Large intestine (tissue), 3 donors: ENCODE data around the gene CES3. TPM values are rescaled to one million over a fixed set of nuclear protein-coding genes. Genes with fewer than 3 reads are reported as not detected.
A peak's percentile ranks its signal among the peaks of the same experiment; 100 is the strongest.

Source experiments
- DNase-seq, 2 donors: peaks; one replicate each; pipeline versions ENCODE4 v3.0.0 to v3.0.0-alpha.2; 2013
- H3K27ac ChIP-seq: one replicate; pipeline ENCODE4 v1.5.1; 2013; ENCODE audit warnings: low read length
- H3K27me3 ChIP-seq: 2 replicates; pipeline ENCODE4 v1.6.1; 2013; ENCODE audit warnings: low read length; ENCODE audit not compliant: control insufficient read depth, insufficient read depth
- H3K36me3 ChIP-seq: 2 replicates; pipeline ENCODE4 v1.6.1; 2013; ENCODE audit warnings: low read length; ENCODE audit not compliant: control insufficient read depth, insufficient read depth
- H3K4me1 ChIP-seq: one replicate; pipeline ENCODE4 v1.6.1; 2013; ENCODE audit warnings: low read length; ENCODE audit not compliant: control insufficient read depth, insufficient read depth
- H3K4me3 ChIP-seq: one replicate; pipeline ENCODE4 v1.5.1; 2013; ENCODE audit warnings: low read length
- H3K9me3 ChIP-seq: one replicate; pipeline ENCODE4 v1.6.1; 2013; ENCODE audit warnings: mild to moderate bottlenecking, low read depth, low read length, moderate library complexity; ENCODE audit not compliant: control insufficient read depth
- WGBS: methylation state at CpG from one replicate; pipeline ENCODE4 v1.1.5; 2013; ENCODE audit warnings: low lambda C conversion rate; ENCODE audit not compliant: insufficient coverage; 5-methylcytosine and 5-hydroxymethylcytosine counted together
- polyA plus RNA-seq: library from polyadenylated mRNA; unstranded; fragments of 120-200 nt; gene quantifications from one replicate; pipeline ENCODE4 v1.2.1, GENCODE V29; 2013

Gene CES3
- polyA plus RNA-seq, 1 donor = 16.0 TPM

DNA sequence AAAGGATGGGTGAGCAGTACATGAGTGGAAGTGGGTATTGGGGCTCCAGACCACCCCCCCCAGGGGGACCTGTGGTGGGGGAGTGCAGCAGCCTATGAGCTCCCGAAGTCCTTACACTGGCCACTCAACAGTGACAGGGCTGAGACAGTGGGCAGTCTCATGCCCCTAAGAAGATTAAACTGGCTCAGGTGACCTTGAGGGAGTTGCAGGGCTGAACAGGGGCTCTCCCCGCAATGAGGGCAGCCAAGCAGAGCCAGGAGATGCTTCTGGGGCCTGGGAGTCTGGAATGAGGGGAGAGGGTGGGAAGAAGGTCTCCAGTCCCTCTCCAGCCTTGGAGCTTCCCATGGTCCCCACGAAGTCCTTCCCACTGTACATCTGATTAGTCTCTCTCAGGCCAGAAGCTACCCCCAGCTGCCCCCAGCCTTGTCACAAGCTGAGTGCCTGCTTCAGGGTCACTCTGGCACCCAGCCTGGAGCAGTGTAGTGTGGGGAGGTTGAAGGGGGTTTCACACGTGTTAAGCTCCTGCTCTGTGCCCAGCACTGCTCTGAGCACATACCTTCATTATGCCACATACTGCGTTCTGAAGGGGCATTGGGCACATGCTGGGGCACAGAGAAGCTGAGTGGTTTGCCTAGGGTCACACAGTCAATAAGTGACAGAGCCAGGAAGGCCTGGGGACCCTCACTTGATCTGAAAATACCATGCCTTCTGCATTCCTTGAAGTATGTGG, 41.3 kb upstream of the CES3 start:
- Histone ChIP-seq H3K9me3 (peaks cover 5% of the 10 kb centered on the region), H3K27ac (no peak overlapping the region), H3K27me3 (peaks cover 10% of the 10 kb centered on the region), H3K36me3 (no peaks in the 10 kb centered on the region), H3K4me1 (peaks cover 29% of the 10 kb centered on the region), H3K4me3 (no peak overlapping the region)
- WGBS = no CpG with 5 or more reads among the region's 5 CpGs
- no peak for DNase-seq

DNA sequence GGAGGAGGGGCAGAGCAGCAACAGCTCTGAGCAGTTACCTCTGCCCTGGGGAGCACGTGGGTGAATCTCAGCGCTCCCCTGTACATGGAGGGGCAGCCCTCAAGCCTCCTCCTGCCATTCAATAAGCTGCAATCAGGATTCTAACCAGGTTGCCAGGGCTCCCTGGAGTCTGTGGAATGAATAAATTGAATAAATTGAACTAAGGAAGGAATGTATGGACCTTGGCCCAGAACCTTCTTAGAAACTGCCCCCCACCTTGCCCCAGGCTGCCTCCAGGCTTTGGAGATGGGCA, 40.8 kb upstream of the CES3 start:
- Histone ChIP-seq H3K27ac (no peak overlapping the region), H3K4me3 (no peak overlapping the region), H3K36me3 (no peaks in the 10 kb centered on the region), H3K9me3 (peaks cover 5% of the 10 kb centered on the region), H3K27me3 (peaks cover 14% of the 10 kb centered on the region), H3K4me1 (peaks cover 30% of the 10 kb centered on the region)
- no CpG with 5 or more reads among the region's 2 CpGs for WGBS
- DNase-seq = peak in 1 of 2 donors; percentile 46

DNA sequence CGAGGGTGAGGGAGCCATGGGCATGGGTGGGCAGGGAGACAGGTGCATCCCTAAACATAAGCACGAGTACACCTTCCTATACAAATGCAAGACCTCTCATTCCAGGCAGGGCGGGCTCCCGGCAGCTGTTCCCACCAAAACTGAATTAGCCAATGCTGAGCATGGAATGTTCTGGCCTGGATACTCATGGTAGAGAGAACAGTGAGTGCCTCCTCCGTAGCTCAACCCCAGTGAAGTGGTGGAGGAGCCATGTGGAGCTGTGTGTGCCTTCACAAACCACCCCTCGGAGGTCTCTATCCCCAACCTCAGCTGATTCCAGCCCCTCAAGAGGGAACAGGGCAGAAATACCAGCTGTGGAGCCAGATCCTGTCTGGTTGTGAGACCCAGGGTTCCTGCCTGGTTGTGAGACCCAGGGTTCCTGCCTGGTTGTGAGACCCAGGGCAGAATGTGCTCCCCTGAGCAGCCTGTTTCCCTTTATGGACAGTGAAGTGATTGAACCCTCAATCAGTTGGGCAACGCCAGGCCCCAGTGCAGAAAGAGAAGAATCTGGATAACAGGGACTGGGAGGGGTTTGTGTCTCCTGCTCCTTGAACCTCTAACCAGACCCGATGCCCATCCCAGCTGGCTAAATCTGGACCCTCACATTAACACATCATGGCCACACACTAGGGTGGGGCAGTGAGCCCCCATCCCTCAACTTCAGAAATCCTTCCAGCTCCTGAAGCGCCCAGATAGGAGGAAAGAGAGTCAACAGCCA, 40.0 kb upstream of the CES3 start:
- Histone ChIP-seq H3K27ac (no peak overlapping the region), H3K27me3 (peaks cover 23% of the 10 kb centered on the region)

DNA sequence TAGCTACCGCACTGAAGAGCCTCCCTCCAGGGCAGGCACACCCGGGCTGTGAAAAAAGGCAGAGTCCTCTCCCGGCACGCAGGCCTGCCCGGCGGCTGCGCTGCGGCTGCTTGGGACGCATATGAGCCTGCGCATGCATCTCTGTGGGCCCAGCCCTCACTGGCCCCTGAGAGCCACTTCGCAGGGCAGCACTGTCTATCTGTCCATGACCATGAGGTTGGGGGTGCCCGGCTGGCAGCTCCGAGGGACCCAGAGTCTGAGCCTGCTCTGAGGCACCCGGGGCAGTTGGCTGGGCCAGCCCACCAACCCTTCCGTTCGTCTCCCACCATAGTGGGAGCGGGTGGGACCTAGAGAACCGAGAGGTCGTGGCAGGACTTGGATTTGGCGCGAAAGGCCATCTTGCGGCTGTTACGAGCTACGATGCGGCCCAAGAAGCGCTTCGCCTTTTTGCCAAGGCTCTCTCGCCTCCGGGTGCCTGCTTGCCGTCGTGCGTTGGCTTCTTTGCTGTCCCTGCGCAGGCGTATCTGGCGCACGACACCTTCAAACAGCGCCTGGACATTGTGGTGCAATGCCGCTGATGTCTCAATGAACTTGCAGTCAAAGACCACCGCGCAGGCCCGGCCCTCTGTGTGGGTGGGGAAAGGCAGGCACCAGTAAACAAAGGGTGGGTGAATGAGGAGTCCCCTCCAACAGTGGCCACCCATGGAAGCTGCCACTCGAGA, 39.2 kb upstream of the CES3 start:
- Histone ChIP-seq H3K36me3 (no peaks in the 10 kb centered on the region), H3K9me3 (peaks cover 5% of the 10 kb centered on the region), H3K4me1 (peaks cover 34% of the 10 kb centered on the region), H3K27me3 (peaks cover 26% of the 10 kb centered on the region), H3K4me3 (no peak overlapping the region), H3K27ac (no peak overlapping the region)
- no peak for DNase-seq
- WGBS = 60% methylated on average over 1 of the region's 42 CpGs

More for the DNA sequence above, 40.0 kb upstream of the CES3 start:
- peaks cover 5% of the 10 kb centered on the region for H3K9me3 ChIP-seq
- no peak overlapping the region for H3K4me3 ChIP-seq
- DNase-seq = no peak
- H3K4me1 ChIP-seq = peaks cover 34% of the 10 kb centered on the region
- H3K36me3 ChIP-seq = no peaks in the 10 kb centered on the region
- WGBS = no CpG with 5 or more reads among the region's 9 CpGs

DNA sequence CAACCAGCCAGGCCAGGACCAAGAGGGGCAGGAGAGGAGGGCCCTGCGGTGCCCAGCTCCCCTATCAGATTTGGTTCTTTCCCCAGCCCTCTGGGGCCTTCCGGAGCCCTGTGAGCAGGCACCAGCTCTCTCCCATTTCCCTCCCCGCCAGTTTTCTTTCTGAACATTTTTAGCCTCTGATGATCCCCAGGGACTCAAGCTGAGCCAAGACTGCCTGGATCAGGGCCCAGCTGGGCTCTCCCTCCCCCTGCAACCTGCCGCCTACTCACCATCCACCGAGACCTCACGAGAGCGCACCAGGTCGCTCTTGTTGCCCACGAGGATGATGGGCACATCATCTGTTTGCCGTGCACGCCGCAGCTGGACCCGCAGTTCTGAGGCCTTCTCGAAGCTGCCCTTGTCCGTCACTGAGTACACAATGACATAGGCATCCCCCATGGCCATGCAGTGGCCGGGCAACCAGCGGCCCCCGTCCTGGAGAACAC, 37.8 kb upstream of the CES3 start:
- Histone ChIP-seq H3K9me3 (peaks cover 5% of the 10 kb centered on the region), H3K27ac (no peak overlapping the region), H3K4me3 (no peak overlapping the region), H3K36me3 (no peaks in the 10 kb centered on the region), H3K27me3 (peaks cover 26% of the 10 kb centered on the region), H3K4me1 (peaks cover 26% of the 10 kb centered on the region)
- no CpG with 5 or more reads among the region's 18 CpGs for WGBS
- no peak for DNase-seq

DNA sequence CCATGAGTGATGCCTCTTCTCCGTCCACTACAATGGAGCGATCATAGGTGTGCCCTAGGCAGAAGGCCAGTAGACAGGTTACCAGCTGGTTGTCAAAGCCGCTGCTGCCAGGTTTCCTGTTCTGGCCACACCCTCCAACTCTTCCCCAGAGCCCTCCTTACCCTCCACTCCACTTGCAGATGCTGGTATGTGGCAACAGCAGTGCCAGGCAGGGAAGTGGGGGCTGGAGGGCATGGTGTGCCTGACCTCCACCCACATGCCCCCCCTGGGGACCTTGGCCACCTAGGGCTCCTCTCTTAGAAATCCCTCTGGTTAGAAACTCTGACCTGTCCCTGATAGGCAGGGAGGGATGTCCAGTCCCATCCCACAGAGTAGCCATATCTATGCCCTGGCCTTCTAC, 37.2 kb upstream of the CES3 start:
- DNase-seq = no peak
- Histone ChIP-seq H3K4me3 (no peak overlapping the region), H3K9me3 (peaks cover 3% of the 10 kb centered on the region), H3K36me3 (no peaks in the 10 kb centered on the region), H3K27ac (no peak overlapping the region), H3K27me3 (peaks cover 26% of the 10 kb centered on the region), H3K4me1 (peaks cover 21% of the 10 kb centered on the region)
- no CpG with 5 or more reads among the region's 3 CpGs for WGBS

DNA sequence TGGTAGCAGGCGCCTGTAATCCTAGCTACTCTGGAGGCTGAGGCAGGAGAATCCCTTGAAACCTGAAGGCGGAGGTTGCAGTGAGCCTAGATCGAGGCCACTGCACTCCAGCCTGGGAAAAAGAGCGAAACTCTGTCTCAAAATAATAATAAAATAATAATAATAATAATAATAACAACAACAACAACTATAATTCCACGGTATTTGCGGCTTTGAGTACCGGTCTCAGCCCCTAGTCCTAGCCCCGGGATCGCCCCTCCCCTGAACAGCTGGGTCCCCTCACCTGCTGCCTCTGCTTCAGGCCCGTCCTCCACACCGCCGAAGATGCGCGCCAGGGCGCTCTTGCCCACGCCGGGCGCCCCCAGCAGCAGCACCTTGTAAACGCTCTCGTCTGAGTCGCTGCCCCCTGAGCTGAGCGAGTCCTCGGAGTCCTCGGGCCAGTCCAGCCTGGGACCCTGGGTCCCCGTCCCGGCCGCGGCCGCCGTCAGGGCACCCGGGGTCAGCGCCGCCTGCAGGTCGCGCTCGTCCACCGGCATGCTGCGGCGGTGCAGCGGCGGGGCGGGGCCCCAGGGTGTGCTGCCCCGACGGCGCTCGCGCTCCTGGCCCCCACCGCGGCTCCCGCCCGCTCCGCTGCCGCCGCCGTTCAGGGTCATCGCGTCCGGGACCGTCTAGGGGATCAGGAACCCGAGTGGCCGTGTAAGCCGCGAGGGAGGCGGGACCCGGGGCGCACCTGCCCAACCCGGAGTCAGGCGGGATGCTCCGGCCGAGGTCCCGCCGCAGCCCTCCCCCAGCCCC, 36.3 kb upstream of the CES3 start:
- Histone ChIP-seq H3K9me3 (peaks cover 3% of the 10 kb centered on the region), H3K4me3 (peak overlapping the region; percentile 29), H3K27ac (no peak overlapping the region), H3K27me3 (peaks cover 26% of the 10 kb centered on the region), H3K4me1 (peaks cover 12% of the 10 kb centered on the region), H3K36me3 (no peaks in the 10 kb centered on the region)
- WGBS = no CpG with 5 or more reads among the region's 72 CpGs
- DNase-seq = peak in 1 of 2 donors; percentile 60

DNA sequence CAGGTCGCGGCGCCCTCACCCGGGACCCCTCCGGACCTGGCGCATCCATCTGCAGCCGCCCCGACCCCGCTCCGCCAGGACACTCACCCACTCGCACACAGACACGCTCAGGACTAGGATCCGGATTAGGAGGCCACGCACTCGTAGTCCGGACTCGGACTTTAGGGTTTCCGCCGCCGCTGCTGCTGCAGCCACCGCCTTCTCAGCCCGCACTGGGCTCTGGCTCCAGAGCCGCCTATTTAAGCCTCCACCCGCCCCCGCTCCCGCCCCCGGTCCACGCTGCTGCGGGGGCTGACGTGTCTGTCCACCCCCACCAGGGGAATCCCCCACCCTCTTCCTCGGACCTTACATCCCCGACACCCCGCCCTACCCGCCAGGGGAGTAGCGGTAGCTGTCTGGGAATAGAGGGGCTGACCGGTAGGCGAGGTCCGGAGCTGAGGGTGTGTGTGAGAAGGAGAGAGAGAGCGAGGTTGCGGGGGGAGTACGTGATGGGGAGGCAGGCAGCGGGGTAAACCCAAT, 35.7 kb upstream of the CES3 start, which contains the start of gene RRAD:
TSS of gene RRAD (minus strand) at position 214 of the 519 bp plus-strand sequence. CDS start 356 bp downstream, outside the sequence.
- Histone ChIP-seq H3K27me3 (peaks cover 26% of the 10 kb centered on the region), H3K4me1 (peaks cover 5% of the 10 kb centered on the region), H3K9me3 (peaks cover 3% of the 10 kb centered on the region), H3K36me3 (no peaks in the 10 kb centered on the region), H3K27ac (no peak within 1 kb of the TSS), H3K4me3 (peak within 1 kb of the TSS; percentile 29)
- no peak for DNase-seq
- no CpG with 5 or more reads among the region's 42 CpGs for WGBS

DNA sequence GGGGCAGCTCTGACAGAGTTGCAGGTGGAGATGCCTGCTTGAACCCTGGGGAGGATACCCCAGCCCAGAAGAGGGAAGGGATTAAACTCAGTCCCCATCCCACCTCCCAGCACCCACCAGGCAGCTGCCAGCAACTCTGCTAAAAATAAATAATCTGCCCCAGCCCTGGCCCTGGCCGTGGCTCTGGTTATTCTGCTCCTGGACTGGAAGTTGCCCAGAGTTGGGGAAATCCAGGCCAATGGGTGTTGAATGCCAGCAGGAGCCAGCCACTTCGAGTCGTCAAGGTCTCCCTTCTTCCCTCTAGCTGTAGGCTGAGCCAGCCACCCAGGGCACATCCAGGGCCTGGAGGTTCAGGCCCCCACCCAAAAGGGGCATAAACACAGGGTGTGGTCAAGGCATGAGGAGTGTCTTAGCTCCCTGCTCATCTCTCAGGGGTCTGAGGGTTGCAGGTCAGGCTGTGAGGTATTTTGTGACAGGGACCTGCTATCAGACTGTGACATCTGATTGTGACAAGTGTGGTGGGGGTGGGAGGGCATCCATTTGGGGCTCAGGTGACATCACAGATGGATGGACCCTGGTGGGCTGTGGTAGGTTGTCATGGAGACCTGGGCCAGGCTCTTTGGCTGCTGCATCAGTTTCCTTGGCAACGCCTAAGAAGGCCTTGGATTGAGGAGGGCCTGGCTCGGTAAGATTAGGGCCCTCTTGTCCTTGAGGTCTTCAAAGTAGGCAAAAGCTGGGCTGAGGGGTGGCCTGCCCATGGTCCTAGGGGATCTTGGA, 34.7 kb upstream of the CES3 start:
- Histone ChIP-seq H3K36me3 (peaks cover 2% of the 10 kb centered on the region), H3K27ac (no peak overlapping the region), H3K4me1 (peaks cover 5% of the 10 kb centered on the region), H3K9me3 (peaks cover 3% of the 10 kb centered on the region), H3K27me3 (peaks cover 26% of the 10 kb centered on the region), H3K4me3 (no peak overlapping the region)
- DNase-seq = no peak
- WGBS = no CpG with 5 or more reads among the region's 5 CpGs
